ENCODE data around the gene AATK. TPM values are rescaled to one million over a fixed set of nuclear protein-coding genes. Genes with fewer than 3 reads are reported as not detected.
A peak's percentile ranks its signal among the peaks of the same experiment; 100 is the strongest.

AATK gene
- total and polyA plus RNA-seq, 2 of the 4 experiments (the other 2 are of a cell fraction) = under 0.01 to 0.21 TPM

DNA sequence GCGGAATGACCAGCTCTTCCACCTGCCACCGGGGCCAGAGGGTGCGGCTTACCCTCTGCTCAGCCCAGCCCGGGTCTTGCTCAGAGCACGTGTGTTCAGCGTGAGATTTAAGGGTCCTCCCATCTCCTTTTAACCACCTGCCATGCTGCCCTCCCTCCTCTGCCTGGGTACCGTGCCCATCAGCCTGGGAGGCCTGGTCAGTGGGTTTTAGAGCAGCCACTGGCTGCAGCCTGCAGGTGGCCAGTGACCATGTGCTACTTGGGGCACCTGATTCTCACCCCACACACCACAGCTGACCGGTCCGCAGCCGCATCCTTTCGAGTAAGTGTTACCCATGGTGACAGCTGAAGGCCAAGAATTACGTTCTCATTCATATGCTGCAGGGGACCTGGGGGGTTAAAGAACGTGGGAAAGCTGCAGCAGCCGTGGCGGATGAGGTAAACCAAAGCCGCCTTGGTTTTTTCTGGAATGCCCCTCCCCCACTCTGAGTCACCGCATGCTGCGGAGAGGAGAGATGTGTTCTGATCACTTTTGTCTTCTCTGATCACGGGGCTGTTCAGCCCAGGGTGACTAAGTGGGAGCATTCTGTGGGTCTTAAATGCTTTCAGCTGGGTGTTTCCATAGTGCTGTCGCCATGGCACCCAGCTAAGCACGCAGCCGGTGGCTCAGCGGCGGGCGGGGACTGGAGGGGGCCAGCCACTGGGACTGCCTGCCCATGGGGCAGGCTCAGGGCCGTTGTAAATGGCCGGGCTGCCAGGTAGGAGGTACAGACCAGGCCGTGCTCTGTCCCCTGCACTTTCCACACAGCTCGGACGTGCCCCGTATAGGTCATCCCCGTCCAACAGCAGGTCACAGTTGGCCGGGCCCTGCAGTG lies 71.3 kb downstream of the AATK start:
- H2AFZ ChIP-seq (replicated peaks; ENCODE audit: low read length, poor library complexity) = peak overlapping the region; percentile 87
- TF ChIP-seq, protein P1, sequence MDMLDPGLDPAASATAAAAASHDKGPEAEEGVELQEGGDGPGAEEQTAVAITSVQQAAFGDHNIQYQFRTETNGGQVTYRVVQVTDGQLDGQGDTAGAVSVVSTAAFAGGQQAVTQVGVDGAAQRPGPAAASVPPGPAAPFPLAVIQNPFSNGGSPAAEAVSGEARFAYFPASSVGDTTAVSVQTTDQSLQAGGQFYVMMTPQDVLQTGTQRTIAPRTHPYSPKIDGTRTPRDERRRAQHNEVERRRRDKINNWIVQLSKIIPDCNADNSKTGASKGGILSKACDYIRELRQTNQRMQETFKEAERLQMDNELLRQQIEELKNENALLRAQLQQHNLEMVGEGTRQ (IDR thresholded peaks at IDR 0.05; ENCODE audit: low read depth, low read length) = peak; percentile 92
- peak; percentile 58 for TF ChIP-seq CEBPB (IDR thresholded peaks at IDR 0.05; ENCODE audit: low read depth, low read length)
- peak; percentile 99 for TF ChIP-seq RCOR1 (IDR thresholded peaks at IDR 0.05; ENCODE audit: insufficient replicate concordance, low read length)
- no peak for TF ChIP-seq RFX5 (IDR thresholded peaks at IDR 0.05; ENCODE audit: low read depth, low read length)
- TF ChIP-seq POLR2A (IDR thresholded peaks at IDR 0.05; ENCODE audit: low read depth, low read length) = peak; percentile 79
- no peak; the same call in 1 of the 2 replicates for TF ChIP-seq RAD21 (IDR thresholded peaks at IDR 0.05; ENCODE audit: low read length)
- peak; percentile 24; the same call in 1 of the 2 replicates for TF ChIP-seq NFE2L2 (IDR thresholded peaks at IDR 0.05; ENCODE audit: low read depth, low read length)
- peak; percentile 72 for TF ChIP-seq MXI1 (IDR thresholded peaks at IDR 0.05; ENCODE audit: borderline replicate concordance, low read depth, low read length)
- 0 out of 2 replicates have a peak, but pooled peaks have one; percentile 61 for TF ChIP-seq MAZ (IDR thresholded peaks at IDR 0.05; ENCODE audit: borderline replicate concordance, low read depth, low read length)
- TF ChIP-seq SMC3 (IDR thresholded peaks at IDR 0.05; ENCODE audit: low read depth, low read length) = peak; percentile 12; the same call in 1 of the 2 replicates
- peak; percentile 99 for TF ChIP-seq FOS (IDR thresholded peaks at IDR 0.05; ENCODE audit: low read depth, low read length)
- peak; percentile 92 for TF ChIP-seq BHLHE40 (IDR thresholded peaks at IDR 0.05; ENCODE audit: low read depth, low read length)
- no peak for TF ChIP-seq MAFK (IDR thresholded peaks at IDR 0.05; ENCODE audit: low read depth, low read length)
- TF ChIP-seq, protein P2, sequence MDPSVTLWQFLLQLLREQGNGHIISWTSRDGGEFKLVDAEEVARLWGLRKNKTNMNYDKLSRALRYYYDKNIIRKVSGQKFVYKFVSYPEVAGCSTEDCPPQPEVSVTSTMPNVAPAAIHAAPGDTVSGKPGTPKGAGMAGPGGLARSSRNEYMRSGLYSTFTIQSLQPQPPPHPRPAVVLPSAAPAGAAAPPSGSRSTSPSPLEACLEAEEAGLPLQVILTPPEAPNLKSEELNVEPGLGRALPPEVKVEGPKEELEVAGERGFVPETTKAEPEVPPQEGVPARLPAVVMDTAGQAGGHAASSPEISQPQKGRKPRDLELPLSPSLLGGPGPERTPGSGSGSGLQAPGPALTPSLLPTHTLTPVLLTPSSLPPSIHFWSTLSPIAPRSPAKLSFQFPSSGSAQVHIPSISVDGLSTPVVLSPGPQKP (IDR thresholded peaks at IDR 0.05; ENCODE audit: borderline replicate concordance, low read depth, low read length) = no peak
- no peak for TF ChIP-seq CHD1 (IDR thresholded peaks at IDR 0.05; ENCODE audit: low read depth, low read length)

More for the DNA sequence above, 71.3 kb downstream of the AATK start:
- H4K5ac ChIP-seq (ENCODE audit: low read depth, low read length) = no peak overlapping the region
- peak overlapping the region; percentile 70 for H2BK120ac ChIP-seq (ENCODE audit: low read depth, low read length)
- peak overlapping the region; percentile 58 for H3K27ac ChIP-seq (ENCODE audit: insufficient read depth, low read length)
- ChIA-PET POLR2A (ENCODE audit: unreplicated experiment) (interaction anchor here (0.6 kb wide), 1 partner anchor 65 kb away, joined by 3 read pairs; no protein-coding TSS in a partner anchor), CTCF (no interaction called here)
- intact Hi-C loops (cut with micrococcal nuclease) (no loop called here), in situ Hi-C loops (cut with MboI; ENCODE audit: low sequenced_read_pairs) (loop anchor here (5.0 kb wide), 1 partner anchor 62 kb away; no protein-coding TSS in a partner anchor), dilution Hi-C loops (cut with HindIII; ENCODE audit: low sequenced_read_pairs, unreplicated experiment) (no loop called here)
- peaks cover 9% of the 10 kb centered on the region for H4K20me1 ChIP-seq (ENCODE audit: insufficient read depth, low read length)
- peaks cover 0 to 17% of the 10 kb centered on the region in 2 experiments; a peak in 1 of 4 replicates for H3K79me1 ChIP-seq (ENCODE audit: low read depth in 1 of 2, low read length in 2 of 2)
- peaks cover 12% of the 10 kb centered on the region; the same call in 1 of the 2 replicates for H3K9me1 ChIP-seq (ENCODE audit: insufficient read depth, low read length)
- no TSS peak for BruUV-seq (replicated peaks)
- DNase-seq (peak; percentile 100), ATAC-seq (ENCODE audit: low read depth) (peak; percentile 76)
- peak overlapping the region; percentile 58 for H4K91ac ChIP-seq (ENCODE audit: insufficient read depth, low read depth, low read length)
- H3K9ac ChIP-seq (ENCODE audit: low read depth, low read length) = no peak overlapping the region
- H2BK5ac ChIP-seq (ENCODE audit: low read depth, low read length, poor library complexity, severe bottlenecking) = peak overlapping the region; percentile 47
- H3K4ac ChIP-seq (ENCODE audit: low read depth, low read length) = peak overlapping the region; percentile 64
- peak overlapping the region; percentile 33; the same call in 2 of the 3 replicates for H2BK15ac ChIP-seq (ENCODE audit: low read depth, low read length)
- H3K4me3 ChIP-seq (ENCODE audit: insufficient read depth, low read depth, low read length) = no peak overlapping the region
- no peaks in the 10 kb centered on the region for H3K9me3 ChIP-seq (ENCODE audit: control insufficient read depth, insufficient read depth, low read length)
- peaks cover 37% of the 10 kb centered on the region for H3K4me1 ChIP-seq (ENCODE audit: control insufficient read depth, insufficient read depth, low read length)
- peak overlapping the region; percentile 40 for H3K4me2 ChIP-seq (ENCODE audit: low read depth, low read length)
- no peak overlapping the region for H3K56ac ChIP-seq (ENCODE audit: extremely low read depth, insufficient read depth, low read length)
- H2BK20ac ChIP-seq (ENCODE audit: low read depth, low read length) = peak overlapping the region; percentile 57
- H3K18ac ChIP-seq (ENCODE audit: low read depth, low read length) = no peak overlapping the region
- H3K36me3 ChIP-seq (ENCODE audit: control insufficient read depth, insufficient read depth, low read length) = no peaks in the 10 kb centered on the region
- H2AK5ac ChIP-seq (ENCODE audit: low read depth, low read length) = peak overlapping the region; percentile 77
- no peak overlapping the region for H3K23ac ChIP-seq (ENCODE audit: low read depth, low read length)
- H4K8ac ChIP-seq (ENCODE audit: low read depth in 2 of 2, low read length in 2 of 2) = peak overlapping the region in 1 of 2 experiments; percentile 66; a peak in 1 of 4 replicates
- H3K27me3 ChIP-seq (ENCODE audit: control insufficient read depth, insufficient read depth, low read length) = no peaks in the 10 kb centered on the region
- WGBS, 2 experiments (ENCODE audit: extremely low coverage in 2 of 2, insufficient read length in 1 of 2) = 52% methylated on average over 13 of the region's 33 CpGs; no CpG with 5 or more reads in 1 of the 2 experiments
- H2AK9ac ChIP-seq (replicated peaks; ENCODE audit: low read depth, low read length, poor library complexity) = peak overlapping the region; percentile 81
- H3K14ac ChIP-seq (replicated peaks; ENCODE audit: low read depth, low read length) = peak overlapping the region; percentile 49

Measured in IMR-90 (cell line).